HFFc6 (cell line): ENCODE results near the gene KMT2D. TPM values are rescaled to one million over a fixed set of nuclear protein-coding genes. Genes with fewer than 3 reads are reported as not detected.

Source experiments
- DNase-seq: peaks from one replicate; pipeline ENCODE4 v3.0.0-alpha.2; 2018
- H3K27ac Mint-ChIP-seq: 2 replicates; pipeline ENCODE4 v1.8.0; 2020; ENCODE audit warnings: mild to moderate bottlenecking, mixed read lengths
- H3K27me3 Mint-ChIP-seq: 2 replicates; pipeline ENCODE4 v1.8.0; 2021; ENCODE audit warnings: mild to moderate bottlenecking, moderate library complexity, mixed read lengths; ENCODE audit not compliant: insufficient read depth
- H3K36me3 Mint-ChIP-seq: 2 replicates; pipeline ENCODE4 v1.8.0; 2021; ENCODE audit warnings: low read depth, mixed read lengths
- H3K4me1 Mint-ChIP-seq: 2 replicates; pipeline ENCODE4 v1.8.0; 2020; ENCODE audit warnings: low read depth, mixed read lengths
- H3K4me3 Mint-ChIP-seq: 2 replicates; pipeline ENCODE4 v1.8.0; 2020; ENCODE audit warnings: mild to moderate bottlenecking, moderate library complexity, mixed read lengths
- H3K9me3 Mint-ChIP-seq: 2 replicates; pipeline ENCODE4 v1.8.0; 2020; ENCODE audit warnings: mild to moderate bottlenecking, mixed read lengths
- total RNA-seq, 6 experiments: library from RNA; stranded (reverse); fragmentation: NEBNext Ultra II Directional; extraction: Animal tissue kit (Norgen Biotek cat#: 25700); gene quantifications; 2 replicates in 1 of 6; 3 replicates in 5 of 6; pipeline ENCODE4 v1.2.3, GENCODE V29; 2021
- TF ChIP-seq, protein P1 (sequence below): fragments of 200-600 bp; sonication (generic); IDR thresholded peaks from 2 replicates; pipeline ENCODE4 v1.5.0; 2021; ENCODE audit warnings: antibody characterized with exemption, mild to moderate bottlenecking

Gene KMT2D
- total RNA-seq, 6 experiments from 2014 or later, result 43.9 to 66.6 (median 48.4) TPM

DNA sequence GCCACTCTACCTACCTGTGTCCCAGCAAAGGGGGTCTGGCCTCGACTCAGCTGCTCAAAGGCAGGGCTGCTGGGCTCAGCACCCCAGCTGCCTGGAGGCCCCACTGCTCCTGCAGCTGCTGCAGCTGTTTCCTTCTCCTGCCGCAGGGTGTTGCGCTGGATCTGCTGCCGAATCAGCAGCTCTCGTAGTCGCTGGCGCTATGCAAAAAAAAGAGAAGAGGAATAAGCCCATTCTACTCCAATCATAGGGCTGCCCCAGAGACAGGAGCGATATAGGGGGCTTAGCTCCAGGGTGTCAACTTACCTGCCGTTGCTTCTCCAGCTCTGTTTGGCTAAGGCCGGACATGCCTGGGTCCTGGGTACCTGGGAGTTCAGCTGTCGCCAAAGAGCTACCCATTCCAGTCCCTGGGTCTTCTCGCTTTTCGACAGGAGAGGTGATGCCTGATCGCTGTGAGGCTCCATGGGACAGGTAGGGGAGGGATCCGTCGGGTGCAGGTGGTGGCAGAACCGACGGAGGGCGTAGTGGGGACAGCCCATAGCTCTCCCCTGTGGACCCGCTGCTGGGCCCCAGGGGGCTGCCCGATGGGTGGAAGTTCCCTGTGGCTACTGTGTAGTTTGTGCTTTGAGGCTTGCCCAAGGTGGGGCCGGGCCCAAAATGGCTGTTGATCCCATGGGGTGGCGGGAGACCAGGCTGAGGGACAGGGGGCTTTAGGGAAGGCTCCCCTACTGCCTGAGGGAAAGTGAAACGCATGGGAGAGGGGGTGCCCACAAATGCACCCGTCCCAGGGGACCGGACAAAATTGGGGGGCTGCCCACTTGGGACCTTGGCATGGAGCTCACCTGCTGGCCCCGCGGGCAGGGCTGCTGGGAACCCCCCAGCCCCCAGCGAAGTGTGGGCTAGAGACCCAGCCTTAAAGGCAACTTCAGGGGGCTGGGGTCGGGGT is 20.9 kb downstream of the KMT2D start:
- H3K4me1 Mint-ChIP-seq, result no peaks in the 10 kb centered on the region
- no peak for DNase-seq
- TF ChIP-seq, protein P1, sequence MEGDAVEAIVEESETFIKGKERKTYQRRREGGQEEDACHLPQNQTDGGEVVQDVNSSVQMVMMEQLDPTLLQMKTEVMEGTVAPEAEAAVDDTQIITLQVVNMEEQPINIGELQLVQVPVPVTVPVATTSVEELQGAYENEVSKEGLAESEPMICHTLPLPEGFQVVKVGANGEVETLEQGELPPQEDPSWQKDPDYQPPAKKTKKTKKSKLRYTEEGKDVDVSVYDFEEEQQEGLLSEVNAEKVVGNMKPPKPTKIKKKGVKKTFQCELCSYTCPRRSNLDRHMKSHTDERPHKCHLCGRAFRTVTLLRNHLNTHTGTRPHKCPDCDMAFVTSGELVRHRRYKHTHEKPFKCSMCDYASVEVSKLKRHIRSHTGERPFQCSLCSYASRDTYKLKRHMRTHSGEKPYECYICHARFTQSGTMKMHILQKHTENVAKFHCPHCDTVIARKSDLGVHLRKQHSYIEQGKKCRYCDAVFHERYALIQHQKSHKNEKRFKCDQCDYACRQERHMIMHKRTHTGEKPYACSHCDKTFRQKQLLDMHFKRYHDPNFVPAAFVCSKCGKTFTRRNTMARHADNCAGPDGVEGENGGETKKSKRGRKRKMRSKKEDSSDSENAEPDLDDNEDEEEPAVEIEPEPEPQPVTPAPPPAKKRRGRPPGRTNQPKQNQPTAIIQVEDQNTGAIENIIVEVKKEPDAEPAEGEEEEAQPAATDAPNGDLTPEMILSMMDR, result no peak
- H3K36me3 Mint-ChIP-seq, result peaks cover 26% of the 10 kb centered on the region; the same call in 1 of the 2 replicates
- no peak overlapping the region for H3K27ac Mint-ChIP-seq
- no peaks in the 10 kb centered on the region for H3K9me3 Mint-ChIP-seq
- no peak overlapping the region for H3K4me3 Mint-ChIP-seq
- peaks cover 4% of the 10 kb centered on the region for H3K27me3 Mint-ChIP-seq

- no peaks in the 10 kb centered on the region for H3K9me3 Mint-ChIP-seq
- peaks cover 25% of the 10 kb centered on the region; the same call in 1 of the 2 replicates for H3K36me3 Mint-ChIP-seq
- TF ChIP-seq, protein P1, result no peak
- no peaks in the 10 kb centered on the region for H3K4me1 Mint-ChIP-seq
- DNase-seq, result no peak
- no peak overlapping the region for H3K27ac Mint-ChIP-seq
- no peak overlapping the region for H3K4me3 Mint-ChIP-seq
- peaks cover 4% of the 10 kb centered on the region for H3K27me3 Mint-ChIP-seq
Observed at GRCh38 chr12:49038291-49038955, 22.2 kb downstream of the KMT2D start.

GRCh38 chr12:49037947-49038237 is 22.7 kb downstream of the KMT2D start:
- Mint-ChIP-seq H3K4me3 (no peak overlapping the region), H3K36me3 (peaks cover 20% of the 10 kb centered on the region; the same call in 1 of the 2 replicates), H3K27ac (no peak overlapping the region), H3K4me1 (no peaks in the 10 kb centered on the region), H3K9me3 (no peaks in the 10 kb centered on the region), H3K27me3 (peaks cover 4% of the 10 kb centered on the region)
- TF ChIP-seq, protein P1, result no peak
- no peak for DNase-seq

- H3K36me3 Mint-ChIP-seq, result peaks cover 19% of the 10 kb centered on the region; the same call in 1 of the 2 replicates
- no peaks in the 10 kb centered on the region for H3K4me1 Mint-ChIP-seq
- no peaks in the 10 kb centered on the region for H3K9me3 Mint-ChIP-seq
- peaks cover 6% of the 10 kb centered on the region for H3K27me3 Mint-ChIP-seq
- TF ChIP-seq, protein P1, result no peak
- no peak for DNase-seq
- H3K27ac Mint-ChIP-seq, result no peak overlapping the region
- H3K4me3 Mint-ChIP-seq, result no peak overlapping the region
Observed at GRCh38 chr12:49037111-49037946, 23.3 kb downstream of the KMT2D start.

DNA sequence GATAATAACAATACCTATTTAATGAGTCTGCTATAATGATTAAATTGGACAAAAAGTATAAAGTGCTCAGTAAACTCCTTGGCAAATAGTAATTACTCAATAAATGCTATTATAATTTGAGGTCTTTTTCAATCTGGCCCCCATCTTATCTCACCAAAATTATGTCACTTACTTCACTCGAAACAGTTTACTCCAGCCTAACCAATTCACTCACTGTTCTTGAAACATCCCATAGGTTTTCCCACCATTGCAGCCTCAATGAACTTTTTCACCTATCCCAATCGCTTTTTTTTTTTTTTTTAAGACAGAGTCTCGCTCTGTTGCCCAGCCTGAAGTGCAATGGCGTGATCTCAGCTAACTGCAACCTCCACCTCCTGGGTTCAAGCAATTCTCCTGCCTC is 24.6 kb downstream of the KMT2D start:
- no peak for DNase-seq
- Mint-ChIP-seq H3K9me3 (no peaks in the 10 kb centered on the region), H3K36me3 (peaks cover 19% of the 10 kb centered on the region; the same call in 1 of the 2 replicates), H3K27ac (no peak overlapping the region), H3K4me1 (no peaks in the 10 kb centered on the region), H3K4me3 (no peak overlapping the region), H3K27me3 (peaks cover 6% of the 10 kb centered on the region)
- TF ChIP-seq, protein P1, result no peak
